Esophagus squamous epithelium (tissue), 5 donors: ENCODE measurements around the gene GPC5. TPM values are rescaled to one million over a fixed set of nuclear protein-coding genes. Genes with fewer than 3 reads are reported as not detected.

Experiments
- DNase-seq: peaks from one replicate; lab custom pipeline; 2025; lab: John Stamatoyannopoulos, UW
- H3K27ac ChIP-seq, 4 donors: fragments of 200-600 bp; sonication (generic); one replicate each; pipeline ENCODE4 v1.5.1; 2016 to 2019; ENCODE audit warnings: mild to moderate bottlenecking in 1 of 4
- H3K27me3 ChIP-seq, 4 donors: fragments of 200-600 bp; sonication (generic); 1 replicate in 3 of 4; 2 replicates in 1 of 4; pipeline versions ENCODE4 v1.5.1 to v1.6.0; 2017 to 2021; ENCODE audit warnings: antibody characterized with exemption in 1 of 4
- H3K36me3 ChIP-seq, 3 donors: fragments of 200-600 bp; sonication (generic); one replicate each; pipeline ENCODE4 v1.5.1; 2016 to 2019
- H3K4me1 ChIP-seq, 3 donors: fragments of 200-600 bp; sonication (generic); one replicate each; pipeline ENCODE4 v1.5.1; 2017 to 2019
- H3K4me3 ChIP-seq, 4 donors: fragments of 200-600 bp; sonication (generic); 1 replicate in 3 of 4; 2 replicates in 1 of 4; pipeline ENCODE4 v1.5.1; 2016 to 2019; ENCODE audit warnings: mild to moderate bottlenecking in 2 of 4, moderate library complexity in 1 of 4
- H3K9me3 ChIP-seq, 3 donors: fragments of 200-600 bp; sonication (generic); one replicate each; pipeline ENCODE4 v1.5.1; 2016 to 2019
- CTCF ChIP-seq, 6 experiments: fragments of 450-650 bp in 4 of 6; fragments of 200-600 bp in 2 of 6; sonication (generic) in 2 of 6; IDR thresholded peaks; one replicate each; pipeline ENCODE4 v1.5.1; 2016 to 2019; ENCODE audit warnings: antibody characterized with exemption in 6 of 6, mild to moderate bottlenecking in 4 of 6, moderate library complexity in 4 of 6
- POLR2A ChIP-seq, 4 donors: fragments of 450-650 bp; IDR thresholded peaks; one replicate each; pipeline ENCODE4 v1.6.1; 2017; ENCODE audit warnings: antibody characterized with exemption in 4 of 4, mild to moderate bottlenecking in 4 of 4, moderate library complexity in 3 of 4
- WGBS, 2 donors: methylation state at CpG; one replicate each; pipeline ENCODE4 v1.1.5; 2018; 5-methylcytosine and 5-hydroxymethylcytosine counted together
- intact Hi-C: fragments of 100-400 bp; cut with DNase I; formaldehyde crosslinking; loops from one replicate; pipeline ENCODE4 v1.15.0; 2022
- total RNA-seq, 4 donors: library from RNA; depleted of rRNA; stranded (reverse); fragments of >200 nt; gene quantifications; one replicate each; pipeline ENCODE4 v1.1.0, GENCODE V29; 2016
- donor health status: DM: yes; HTN: yes; CAD: no.

Gene GPC5
- total RNA-seq, 4 donors from 2014 or later: not detected

GRCh38 chr13:91909617-91910016 lies 511.2 kb downstream of the GPC5 start:
- no peaks in the 10 kb centered on the region for H3K9me3 ChIP-seq
- no peaks in the 10 kb centered on the region for H3K36me3 ChIP-seq
- no peaks in the 10 kb centered on the region for H3K27me3 ChIP-seq
- no peak for DNase-seq
- intact Hi-C loops: no loop called here
- no peak overlapping the region for H3K27ac ChIP-seq
- WGBS, 2 donors: 61 to 70% methylated on average over 2 of the region's 2 CpGs
- H3K4me1 ChIP-seq: no peaks in the 10 kb centered on the region
- H3K4me3 ChIP-seq: no peak overlapping the region
- TF ChIP-seq POLR2A (IDR thresholded peaks at IDR 0.05) (no peak), CTCF (IDR thresholded peaks at IDR 0.05) (no peak)

GRCh38 chr13:91922969-91923592 lies 524.7 kb downstream of the GPC5 start:
- no peak overlapping the region for H3K27ac ChIP-seq
- no peak for DNase-seq
- 72 to 84% methylated on average over 6 of the region's 6 CpGs for WGBS, 2 donors

GRCh38 chr13:91930687-91931086 lies 532.3 kb downstream of the GPC5 start:
- intact Hi-C loops: no loop called here
- no peak for DNase-seq
- 62 to 72% methylated on average over 1 of the region's 1 CpG for WGBS, 2 donors
- no peaks in the 10 kb centered on the region for H3K9me3 ChIP-seq
- no peaks in the 10 kb centered on the region for H3K36me3 ChIP-seq
- no peak overlapping the region for H3K4me3 ChIP-seq
- H3K27me3 ChIP-seq: no peaks in the 10 kb centered on the region
- no peaks in the 10 kb centered on the region for H3K4me1 ChIP-seq
- TF ChIP-seq CTCF (IDR thresholded peaks at IDR 0.05) (no peak), POLR2A (IDR thresholded peaks at IDR 0.05) (no peak)
- no peak overlapping the region for H3K27ac ChIP-seq

More at GRCh38 chr13:91922969-91923592, 524.7 kb downstream of the GPC5 start:
- Histone ChIP-seq H3K36me3 (no peaks in the 10 kb centered on the region), H3K4me3 (no peak overlapping the region), H3K9me3 (peaks cover 0 to 4% (median 0%) of the 10 kb centered on the region in 3 donors), H3K4me1 (no peaks in the 10 kb centered on the region), H3K27me3 (no peaks in the 10 kb centered on the region)
- intact Hi-C loops: no loop called here
- TF ChIP-seq POLR2A (IDR thresholded peaks at IDR 0.05): no peak
- TF ChIP-seq CTCF (IDR thresholded peaks at IDR 0.05): no peak

GRCh38 chr13:91934354-91934753 lies 535.9 kb downstream of the GPC5 start:
- H3K4me3 ChIP-seq: no peak overlapping the region
- no peak overlapping the region for H3K27ac ChIP-seq
- no peaks in the 10 kb centered on the region for H3K36me3 ChIP-seq
- TF ChIP-seq CTCF (IDR thresholded peaks at IDR 0.05): no peak
- no peak for TF ChIP-seq POLR2A (IDR thresholded peaks at IDR 0.05)
- no peak for DNase-seq
- no peaks in the 10 kb centered on the region for H3K4me1 ChIP-seq
- WGBS, 2 donors: 50 to 62% methylated on average over 4 of the region's 4 CpGs
- H3K27me3 ChIP-seq: no peaks in the 10 kb centered on the region
- intact Hi-C loops: no loop called here
- H3K9me3 ChIP-seq: no peaks in the 10 kb centered on the region

- Histone ChIP-seq H3K4me3 (no peak overlapping the region), H3K27me3 (no peaks in the 10 kb centered on the region), H3K27ac (no peak overlapping the region), H3K4me1 (no peaks in the 10 kb centered on the region), H3K36me3 (no peaks in the 10 kb centered on the region), H3K9me3 (no peaks in the 10 kb centered on the region)
- no peak for TF ChIP-seq CTCF (IDR thresholded peaks at IDR 0.05)
- TF ChIP-seq POLR2A (IDR thresholded peaks at IDR 0.05): no peak
- intact Hi-C loops: no loop called here
- WGBS, 2 donors: 22 to 29% methylated on average over 7 of the region's 7 CpGs
- no peak for DNase-seq
These were observed 548.2 kb downstream of the GPC5 start for GRCh38 chr13:91946498-91947070.
